Neuronal stem cell (in vitro differentiated cells): Measurements from ENCODE around the gene PRDM8.

ENCODE experiments used
- DNase-seq: peaks from one replicate; pipeline ENCODE4 v3.0.0-alpha.2; 2013; ENCODE audit warnings: low spot score
- H2AFZ ChIP-seq: one replicate; pipeline ENCODE4 v1.6.1; 2013; ENCODE audit warnings: mild to moderate bottlenecking, low read length, inconsistent platforms
- H2AK5ac ChIP-seq: 2 replicates; pipeline ENCODE4 v1.6.1; 2013; ENCODE audit warnings: low read depth, mild to moderate bottlenecking, inconsistent platforms, low read length, moderate library complexity, mixed read lengths
- H2BK120ac ChIP-seq: 2 replicates; pipeline ENCODE4 v1.6.1; 2013; ENCODE audit warnings: low read depth, mild to moderate bottlenecking, inconsistent platforms, low read length, moderate library complexity, mixed read lengths
- H2BK12ac ChIP-seq: one replicate; pipeline ENCODE4 v1.6.1; 2013; ENCODE audit warnings: low read length, inconsistent platforms
- H2BK15ac ChIP-seq: 2 replicates; pipeline ENCODE4 v1.6.1; 2013; ENCODE audit warnings: mild to moderate bottlenecking, low read length, inconsistent platforms, mixed read lengths
- H2BK5ac ChIP-seq: one replicate; pipeline ENCODE4 v1.6.1; 2013; ENCODE audit warnings: inconsistent platforms, mild to moderate bottlenecking, low read length, moderate library complexity
- H3K14ac ChIP-seq: one replicate; pipeline ENCODE4 v1.6.1; 2013; ENCODE audit warnings: low read length, inconsistent platforms
- H3K18ac ChIP-seq: 2 replicates; pipeline ENCODE4 v1.6.1; 2013; ENCODE audit warnings: low read length, inconsistent platforms
- H3K23ac ChIP-seq: 2 replicates; pipeline ENCODE4 v1.6.1; 2013; ENCODE audit warnings: low read depth, mild to moderate bottlenecking, mixed read lengths, low read length, inconsistent platforms; ENCODE audit not compliant: poor library complexity
- H3K27ac ChIP-seq: replicated peaks from 3 replicates; pipeline ENCODE4 v1.5.1; 2013; ENCODE audit warnings: low read length, inconsistent platforms
- H3K27me3 ChIP-seq, 3 experiments: 2 replicates each; pipeline ENCODE4 v1.6.1; 2013; ENCODE audit warnings: low read length in 3 of 3, mild to moderate bottlenecking in 2 of 3, inconsistent platforms in 1 of 3, low read depth in 1 of 3, mixed read lengths in 1 of 3, moderate library complexity in 1 of 3; ENCODE audit not compliant: control insufficient read depth in 3 of 3, insufficient read depth in 3 of 3
- H3K36me3 ChIP-seq, 2 donors: replicated peaks in 1 of 2; 2 replicates each; pipeline ENCODE4 v1.6.1; 2013; ENCODE audit warnings: low read length in 2 of 2; ENCODE audit not compliant: control insufficient read depth in 2 of 2, insufficient read depth in 2 of 2
- H3K4ac ChIP-seq: 2 replicates; pipeline ENCODE4 v1.6.1; 2013; ENCODE audit warnings: inconsistent platforms, mild to moderate bottlenecking, low read length, moderate library complexity
- H3K4me1 ChIP-seq, 2 donors: 1 replicate in 1 of 2; 2 replicates in 1 of 2; pipeline ENCODE4 v1.6.1; 2013; ENCODE audit warnings: low read length in 2 of 2, low read depth in 1 of 2; ENCODE audit not compliant: control insufficient read depth in 2 of 2, insufficient read depth in 1 of 2
- H3K4me2 ChIP-seq: one replicate; pipeline ENCODE4 v1.6.1; 2013; ENCODE audit warnings: mild to moderate bottlenecking, low read length, inconsistent platforms; ENCODE audit not compliant: insufficient read depth, poor library complexity, severe bottlenecking
- H3K4me3 ChIP-seq, 2 donors: 2 replicates each; pipeline ENCODE4 v1.5.1; 2013; ENCODE audit warnings: low read length in 2 of 2, mild to moderate bottlenecking in 2 of 2, inconsistent platforms in 1 of 2, moderate library complexity in 1 of 2
- H3K79me1 ChIP-seq: one replicate; pipeline ENCODE4 v1.6.1; 2013; ENCODE audit warnings: low read depth, mild to moderate bottlenecking, inconsistent platforms, low read length, moderate library complexity
- H3K9ac ChIP-seq: one replicate; pipeline ENCODE4 v1.6.1; 2013; ENCODE audit warnings: mild to moderate bottlenecking, low read depth, low read length, inconsistent platforms; ENCODE audit not compliant: poor library complexity
- H3K9me3 ChIP-seq, 2 donors: replicated peaks in 1 of 2; 2 replicates each; pipeline versions ENCODE3 to v1.6.1; 2013; ENCODE audit warnings: low read length in 2 of 2, mild to moderate bottlenecking in 2 of 2, inconsistent platforms in 1 of 2, low read depth in 1 of 2, mixed read lengths in 1 of 2, moderate library complexity in 1 of 2; ENCODE audit not compliant: control insufficient read depth in 2 of 2, insufficient read depth in 1 of 2
- H4K8ac ChIP-seq: one replicate; pipeline ENCODE4 v1.6.1; 2013; ENCODE audit warnings: low read depth, mild to moderate bottlenecking, inconsistent platforms, low read length, moderate library complexity
- H4K91ac ChIP-seq: one replicate; pipeline ENCODE4 v1.6.1; 2013; ENCODE audit warnings: low read length, low read depth, mild to moderate bottlenecking, inconsistent platforms; ENCODE audit not compliant: poor library complexity
- WGBS, 2 donors: extraction: QIAGEN DNeasy Blood & Tissue Kit; methylation state at CpG; one replicate each; pipeline ENCODE4 v1.1.7; 2013; ENCODE audit warnings: missing lambda C conversion rate in 2 of 2, mixed read lengths in 1 of 2; ENCODE audit not compliant: insufficient read length in 2 of 2, insufficient replicate concordance in 1 of 2; ENCODE audit errors: extremely low coverage in 2 of 2; 5-methylcytosine and 5-hydroxymethylcytosine counted together

PRDM8 gene

DNA sequence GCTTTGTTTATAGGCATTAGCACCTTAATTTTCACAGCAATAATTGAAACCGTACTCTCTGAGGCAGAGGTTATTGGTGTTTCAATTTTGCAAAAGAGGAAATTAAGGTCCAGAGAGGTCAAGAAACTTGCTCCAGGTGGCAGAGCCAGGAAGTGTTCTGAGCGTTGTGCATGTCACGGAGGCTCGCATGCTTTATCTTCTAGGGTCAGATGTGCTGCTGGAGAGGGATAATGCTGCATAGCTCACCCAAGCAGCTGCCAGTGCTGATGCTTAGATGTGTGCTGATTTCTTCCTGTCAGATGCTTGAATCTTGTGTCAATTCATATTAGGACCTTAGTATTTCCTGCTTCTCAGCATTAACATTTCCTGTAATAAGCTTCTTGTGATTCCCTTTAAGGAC is 56.2 kb downstream of the PRDM8 start:
- H3K4me2 ChIP-seq, result no peak overlapping the region
- DNase-seq, result no peak
- H3K27ac ChIP-seq, result no peak overlapping the region
- no peak overlapping the region for H2BK5ac ChIP-seq
- no peaks in the 10 kb centered on the region for H3K9me3 ChIP-seq
- no peak overlapping the region for H2AK5ac ChIP-seq
- H3K27me3 ChIP-seq, result peaks cover 0 to 5% (median 0%) of the 10 kb centered on the region in 3 experiments
- H3K18ac ChIP-seq, result no peak overlapping the region
- H3K4me1 ChIP-seq, result no peaks in the 10 kb centered on the region
- no CpG with 5 or more reads among the region's 4 CpGs for WGBS, 2 donors
- H3K79me1 ChIP-seq, result no peaks in the 10 kb centered on the region
- H2BK12ac ChIP-seq, result no peak overlapping the region
- H4K8ac ChIP-seq, result no peak overlapping the region
- H2BK15ac ChIP-seq, result no peak overlapping the region
- H3K23ac ChIP-seq, result no peak overlapping the region
- H3K36me3 ChIP-seq, result no peaks in the 10 kb centered on the region
- H3K14ac ChIP-seq, result no peak overlapping the region
- H3K4me3 ChIP-seq, result no peak overlapping the region
- H3K4ac ChIP-seq, result no peak overlapping the region
- H4K91ac ChIP-seq, result no peak overlapping the region
- H2BK120ac ChIP-seq, result no peak overlapping the region
- no peak overlapping the region for H3K9ac ChIP-seq
- no peak overlapping the region for H2AFZ ChIP-seq
